HG03159 (cell line): ENCODE data around the gene OLFM3.

Experiments used
- ATAC-seq: cut with Tn5 transposase; IDR thresholded peaks from one replicate; pipeline ENCODE4 v1.9.1; 2021; ENCODE audit warnings: mild to moderate bottlenecking, moderate library complexity; ENCODE audit not compliant: unreplicated experiment

Gene OLFM3

DNA sequence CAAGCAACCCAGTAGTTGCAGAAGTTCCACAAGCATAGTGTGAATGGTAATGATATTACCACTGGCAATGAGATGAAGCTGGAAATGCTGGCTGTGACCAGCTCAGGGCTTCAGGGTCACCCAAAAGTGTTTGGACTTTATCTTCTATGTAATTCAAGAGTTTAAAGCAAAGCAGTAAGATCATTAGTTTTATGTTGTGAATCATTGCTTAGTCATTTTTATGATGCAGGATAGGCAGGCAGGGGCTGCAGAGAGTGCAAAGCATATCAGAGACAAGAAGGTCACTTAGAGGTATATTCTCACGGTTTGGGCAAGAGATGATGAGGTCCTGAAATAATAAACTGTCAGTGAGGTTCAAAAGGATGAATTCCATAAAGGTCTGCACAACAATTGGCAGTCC is 147.4 kb downstream of the OLFM3 start:
- no peak for ATAC-seq

DNA sequence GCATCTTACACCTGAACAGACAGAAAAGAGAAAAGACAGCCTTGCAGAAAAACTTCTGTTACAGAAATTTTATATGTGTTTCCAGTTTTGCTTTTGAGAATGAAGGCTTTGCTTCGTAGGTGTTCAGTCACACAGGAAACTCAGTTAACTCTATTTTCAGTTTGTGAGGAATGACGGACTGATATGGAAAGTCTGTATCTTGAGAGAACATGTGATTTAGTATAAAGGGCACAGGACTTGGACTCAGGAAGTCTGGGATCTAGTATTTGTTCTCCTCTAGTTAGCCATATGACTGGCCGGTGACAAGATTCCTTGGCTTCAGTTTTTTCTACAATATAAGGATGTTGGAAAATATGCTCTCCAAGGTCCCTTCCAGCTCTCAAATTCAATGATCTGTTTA is 149.1 kb downstream of the OLFM3 start:
- ATAC-seq: no peak

DNA sequence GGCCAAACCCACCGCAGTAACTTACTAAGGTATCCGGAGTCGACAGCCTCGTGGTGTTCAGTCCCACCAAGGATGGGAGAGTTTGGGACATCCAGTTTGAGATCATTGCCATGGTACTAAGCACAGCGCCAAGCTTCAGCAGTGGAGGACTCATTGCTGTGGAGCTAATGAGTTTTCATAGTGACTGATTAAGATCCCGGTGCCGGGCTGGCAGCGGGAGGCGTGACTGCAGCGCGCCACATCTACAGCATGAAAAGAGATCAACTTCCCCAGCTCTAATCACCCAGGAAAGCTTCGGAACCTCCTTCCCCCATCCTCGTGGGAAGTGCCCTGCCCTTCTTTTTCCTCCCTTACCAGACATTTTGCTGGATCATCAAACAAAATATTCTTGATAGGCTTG is 149.9 kb downstream of the OLFM3 start:
- no peak for ATAC-seq

DNA sequence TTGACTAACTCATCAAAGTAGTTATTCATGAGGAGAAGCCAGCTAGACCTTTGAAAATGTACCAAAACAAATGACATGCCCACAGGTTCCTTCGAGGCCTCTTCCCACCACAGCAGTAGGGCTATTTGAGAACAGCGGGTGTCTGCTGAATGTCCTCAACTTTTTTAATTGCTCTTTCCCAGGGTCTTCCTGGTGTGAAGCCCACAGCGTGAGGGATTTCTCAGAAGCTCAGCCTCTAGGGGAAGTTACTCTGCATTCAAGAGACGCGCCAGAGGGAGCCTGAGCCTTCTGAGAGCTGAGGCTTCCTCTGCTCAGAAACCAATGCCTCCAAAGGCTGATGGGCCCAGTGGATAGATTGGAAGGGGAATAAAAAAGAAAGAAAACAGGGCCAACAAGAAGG is 153.6 kb downstream of the OLFM3 start:
- no peak for ATAC-seq

DNA sequence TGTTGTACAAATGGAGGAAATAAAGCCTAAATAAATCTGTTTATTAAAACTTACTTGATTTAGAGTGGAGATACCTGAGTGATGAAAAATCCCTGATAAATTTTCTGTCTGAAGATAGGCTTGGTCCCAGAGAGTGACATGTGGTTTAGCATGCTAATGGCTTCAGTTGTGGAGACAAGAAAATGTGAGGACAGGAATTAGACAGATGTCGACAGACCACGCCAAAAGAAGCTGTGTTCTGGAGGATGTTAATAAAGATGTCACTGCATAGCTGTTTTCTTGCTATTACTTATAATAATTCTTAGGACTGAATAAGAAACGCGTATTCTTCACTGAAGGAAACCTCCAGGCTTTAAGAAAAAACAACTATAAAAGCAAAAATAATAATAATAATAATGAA is 154.9 kb downstream of the OLFM3 start:
- no peak for ATAC-seq

DNA sequence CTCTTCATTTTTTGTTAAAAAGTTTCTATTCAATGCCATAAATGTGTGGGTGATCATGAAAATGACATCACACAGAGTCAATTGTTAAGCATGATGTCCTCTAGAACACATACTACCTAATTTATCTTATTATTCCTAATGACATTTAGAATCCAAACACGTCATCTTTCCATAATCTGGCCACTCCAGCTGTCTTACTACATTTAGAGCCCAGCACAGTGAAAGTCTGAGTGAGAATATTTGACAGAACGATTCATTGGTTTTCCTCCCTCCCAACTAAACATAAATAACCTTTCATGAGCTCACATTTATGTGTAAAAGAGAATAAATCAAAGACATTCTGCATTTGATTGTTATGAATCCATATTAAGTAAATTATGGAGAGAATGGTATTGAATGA is 160.7 kb downstream of the OLFM3 start:
- ATAC-seq: no peak

DNA sequence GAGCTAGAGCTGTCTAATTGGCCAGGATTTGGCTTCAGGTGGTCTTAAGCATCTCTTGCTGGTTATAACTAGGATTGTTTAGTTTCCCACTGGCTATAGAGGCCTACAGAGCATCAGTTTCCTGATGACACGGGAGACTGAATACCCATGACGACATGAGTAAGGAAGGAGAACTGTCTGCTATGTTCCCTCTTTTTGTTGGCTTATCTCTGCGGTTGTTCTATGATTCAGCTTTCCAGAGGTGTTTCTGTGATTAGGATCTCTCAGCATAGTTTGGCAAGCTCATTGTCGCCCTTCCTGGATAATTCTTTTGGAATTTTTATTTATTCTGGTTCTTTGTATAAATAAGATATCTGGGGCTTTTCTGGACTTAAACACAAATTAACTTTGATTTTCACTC is 163.4 kb downstream of the OLFM3 start:
- ATAC-seq: no peak

DNA sequence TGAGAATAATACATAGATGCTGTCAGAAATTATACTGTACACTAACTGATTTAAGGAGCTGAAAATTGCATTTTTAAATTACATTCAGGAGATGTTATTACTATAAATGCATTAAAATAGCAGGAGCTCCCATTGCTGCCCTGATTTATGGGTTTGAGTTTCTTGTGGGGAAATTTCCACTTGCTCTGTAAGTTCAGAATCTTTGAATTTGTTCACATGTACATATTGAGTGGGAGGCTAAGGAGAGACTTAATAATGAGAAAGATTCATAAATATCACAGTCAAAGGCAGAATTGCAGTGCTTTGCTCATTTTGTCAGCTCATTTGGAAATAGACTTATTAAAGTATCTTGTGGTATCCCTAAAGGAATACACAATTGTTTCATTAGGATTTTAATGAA is 170.3 kb downstream of the OLFM3 start:
- ATAC-seq: no peak

DNA sequence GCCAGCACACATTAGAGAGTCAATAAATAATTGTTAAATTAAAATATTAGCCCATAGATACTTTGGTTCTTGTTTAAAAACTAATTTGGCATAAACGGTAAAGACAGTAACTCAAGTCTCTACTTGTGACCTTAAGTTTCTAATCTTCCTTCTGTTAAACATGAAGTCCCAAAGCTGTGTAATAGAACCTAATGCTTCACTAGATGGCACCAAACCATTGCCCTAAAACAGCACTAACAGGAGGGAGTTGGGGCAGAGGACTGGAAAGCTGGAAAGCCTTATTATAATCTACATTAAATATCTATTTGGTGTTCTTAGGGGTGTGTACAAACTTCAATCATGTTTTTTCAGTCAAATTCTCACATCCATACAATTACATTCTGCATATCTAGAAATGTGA is 176.7 kb downstream of the OLFM3 start:
- ATAC-seq: no peak

DNA sequence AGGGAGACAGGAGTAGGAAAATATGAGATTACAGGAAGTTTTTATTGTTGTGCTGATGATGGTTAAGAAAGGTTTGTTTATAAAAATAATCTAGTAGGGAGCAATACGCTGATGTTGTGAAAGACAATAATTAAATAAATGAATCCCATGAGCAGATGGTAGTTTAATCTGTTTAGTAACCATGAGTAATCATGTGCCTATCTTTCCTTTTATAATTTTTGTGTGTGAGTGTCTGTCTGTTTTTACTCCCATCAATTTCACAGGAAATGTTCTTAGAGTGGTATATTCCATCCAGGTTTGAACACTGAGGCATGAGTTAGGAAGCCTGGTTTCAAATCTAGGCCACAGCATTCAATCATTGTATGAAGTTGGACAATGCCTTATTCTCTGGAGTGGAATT is 180.5 kb downstream of the OLFM3 start:
- ATAC-seq: no peak

DNA sequence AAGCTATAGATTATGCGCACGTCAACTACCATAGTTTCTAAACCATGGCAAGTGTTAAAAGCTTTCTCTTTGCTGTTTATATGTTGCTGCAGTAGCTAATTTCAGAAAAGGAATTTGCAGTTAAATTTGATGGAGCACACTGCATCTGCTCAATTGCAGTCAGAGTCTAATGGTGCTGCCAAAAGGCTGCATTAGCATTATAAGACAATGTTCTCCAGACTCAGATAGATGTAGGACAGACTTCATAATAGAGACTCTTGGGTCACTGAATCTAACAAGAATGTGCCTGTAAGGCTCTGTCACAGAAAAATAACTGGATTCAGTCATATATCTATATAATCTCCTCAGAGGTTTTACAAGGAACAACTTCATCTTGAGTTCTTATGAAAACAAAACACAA is 198.3 kb downstream of the OLFM3 start:
- ATAC-seq: no peak

DNA sequence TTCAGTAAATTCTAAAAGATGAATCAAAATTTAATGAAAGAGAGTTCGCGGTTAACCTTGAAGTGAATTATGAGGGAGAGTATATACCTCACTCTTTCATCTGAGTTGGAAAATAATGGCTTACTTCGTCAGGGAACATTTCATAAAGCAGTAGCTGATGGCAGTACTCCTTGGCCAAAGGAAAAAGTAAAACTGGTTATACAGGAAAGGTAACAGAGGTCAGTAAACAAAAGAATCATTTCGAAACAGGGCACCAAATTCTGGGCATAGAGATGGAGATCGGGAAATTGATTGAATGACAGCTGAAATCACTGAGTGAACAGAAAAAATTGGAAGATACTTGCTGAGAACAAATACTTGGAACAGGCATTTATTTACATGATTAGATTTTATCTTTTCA is 199.0 kb downstream of the OLFM3 start:
- ATAC-seq: no peak

DNA sequence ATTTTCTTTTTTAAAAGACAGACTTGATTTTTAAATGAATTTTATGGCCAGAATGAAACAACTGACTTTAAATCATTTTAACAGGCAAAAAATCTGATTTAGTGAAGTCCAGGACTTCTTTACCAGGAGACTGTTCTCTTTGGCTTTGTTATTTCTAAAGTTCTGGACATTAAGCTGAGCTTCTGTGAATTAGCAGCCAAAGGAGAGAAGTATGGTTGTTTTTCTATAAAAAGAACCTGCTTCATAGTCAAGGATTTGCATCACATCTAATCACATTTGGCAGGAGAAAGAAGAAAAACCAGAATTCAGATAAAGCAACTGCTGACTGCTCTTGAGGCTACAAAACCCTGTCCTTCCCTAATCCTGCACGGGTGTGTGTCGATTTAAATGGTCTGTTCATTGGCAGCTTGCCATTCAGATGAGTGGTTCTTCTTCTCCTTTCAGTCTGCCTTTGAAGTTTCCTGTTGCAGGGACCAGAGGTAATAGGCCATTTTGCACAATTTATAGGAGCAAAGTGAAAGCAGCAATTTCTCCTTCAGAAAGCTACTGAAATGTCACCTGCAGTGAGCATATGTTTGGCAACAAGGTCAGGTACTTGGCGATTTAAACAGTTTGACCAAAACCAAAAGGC is 215.4 kb downstream of the OLFM3 start:
- no peak for ATAC-seq

DNA sequence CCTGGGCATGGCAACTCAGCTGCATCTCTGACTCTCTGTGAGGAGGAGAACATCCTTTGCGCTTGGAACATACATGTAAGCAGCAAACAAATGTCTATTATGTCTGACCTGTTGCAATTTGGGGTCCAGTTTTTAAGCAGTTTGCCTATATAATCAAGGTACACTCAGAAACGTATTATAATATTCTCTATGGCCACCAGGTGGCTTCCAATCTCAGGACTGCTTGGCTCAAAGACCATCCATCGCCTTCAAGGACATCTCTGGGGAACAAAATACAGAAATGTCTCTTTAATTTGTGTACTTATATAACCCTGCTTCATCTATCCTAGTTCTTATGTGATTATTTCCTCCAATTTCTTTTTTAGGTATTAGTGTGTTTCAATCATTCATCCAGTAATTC is 227.2 kb downstream of the OLFM3 start:
- ATAC-seq: peak; percentile 93

DNA sequence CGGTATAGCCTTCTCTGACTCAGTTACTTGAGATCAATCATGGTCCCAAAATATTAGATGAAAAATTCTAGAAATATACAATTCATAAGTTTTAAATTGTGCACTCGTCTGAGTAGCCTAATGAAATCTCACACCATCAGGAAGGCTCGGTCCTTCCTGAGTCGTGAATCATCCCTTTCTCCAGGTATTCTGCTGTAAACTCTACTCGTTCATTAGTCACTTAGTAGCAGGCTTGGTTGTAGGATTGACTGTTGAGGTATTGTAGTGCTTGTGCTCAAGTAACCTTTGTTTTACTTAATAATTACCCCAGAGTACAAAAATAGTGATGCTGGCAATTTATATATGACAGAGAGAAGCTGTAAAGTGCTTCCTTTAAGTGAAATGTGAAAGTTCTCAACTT is 238.7 kb downstream of the OLFM3 start:
- no peak for ATAC-seq

DNA sequence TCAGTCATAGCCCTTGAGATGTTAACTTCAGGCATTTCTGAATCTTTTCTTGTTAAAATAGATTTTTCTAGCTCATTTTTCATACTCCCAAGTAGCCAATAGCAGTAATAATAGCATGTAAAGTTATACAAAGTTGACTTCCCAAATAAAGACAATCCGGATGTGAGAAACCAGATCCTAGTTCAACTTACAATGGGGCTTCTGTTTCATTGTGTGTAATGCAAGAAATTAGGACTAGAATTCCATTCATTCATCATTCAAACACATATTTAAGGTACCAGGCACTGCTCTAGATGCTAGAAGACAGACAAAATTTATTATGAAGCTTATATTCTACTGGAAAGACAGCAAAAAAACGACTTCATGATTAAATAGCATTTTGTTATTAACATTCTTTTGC is 240.3 kb downstream of the OLFM3 start:
- no peak for ATAC-seq
